GM18873 (cell line): ENCODE measurements around the gene AP5Z1.
"Not testable (repeated sequence)": the region's sequence is repeated elsewhere in the genome, so short reads cannot be mapped to it uniquely, and the experiment has no call there.

ENCODE experiments used
- ATAC-seq: cut with Tn5 transposase; IDR thresholded peaks from one replicate; pipeline ENCODE4 v1.9.1; 2021; ENCODE audit warnings: mild to moderate bottlenecking, moderate library complexity, moderate number of reproducible peaks; ENCODE audit not compliant: unreplicated experiment, low FRiP score

AP5Z1 gene

DNA sequence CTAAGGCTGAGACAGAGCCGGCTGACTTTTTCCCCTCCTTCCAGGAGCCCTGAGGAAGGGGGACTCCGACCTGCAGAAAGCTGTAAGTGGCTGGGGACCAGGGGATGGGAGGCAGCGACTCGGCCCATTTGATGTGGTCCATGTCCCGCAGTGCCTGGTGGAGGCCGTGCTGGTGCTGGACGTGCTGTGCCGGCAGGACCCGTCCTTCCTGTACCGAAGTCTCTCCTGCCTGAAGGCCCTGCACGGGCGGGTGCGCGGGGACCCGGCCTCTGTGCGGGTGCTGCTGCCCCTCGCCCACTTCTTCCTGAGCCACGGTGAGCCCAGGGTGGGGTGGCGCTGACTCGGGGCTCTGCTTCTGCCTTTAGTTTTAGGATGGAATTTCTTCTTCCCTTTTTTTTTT, 9.9 kb downstream of the AP5Z1 start:
- ATAC-seq, result no peak

- ATAC-seq, result no peak
These were observed 10.6 kb downstream of the AP5Z1 start for GRCh38 chr7:4786015-4786414.

DNA sequence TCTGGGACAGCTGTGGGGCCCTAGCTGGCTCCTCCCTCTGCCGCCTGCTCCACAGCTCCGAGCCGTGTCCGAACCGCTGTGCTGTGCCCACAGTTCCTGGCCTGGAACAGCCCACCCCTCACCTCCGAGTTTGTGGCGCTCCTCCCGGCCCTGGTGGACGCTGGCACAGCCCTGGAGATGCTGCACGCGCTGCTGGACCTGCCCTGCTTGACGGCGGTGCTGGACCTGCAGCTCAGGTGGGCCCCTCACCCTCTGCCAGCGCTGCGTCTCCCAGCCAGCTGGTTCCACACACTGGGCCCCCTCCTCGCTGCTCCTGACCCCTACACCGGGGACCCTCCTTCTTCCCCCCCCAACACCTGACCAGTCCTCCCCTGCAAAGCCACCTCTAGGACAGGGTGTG, 12.1 kb downstream of the AP5Z1 start:
- ATAC-seq, result no peak

DNA sequence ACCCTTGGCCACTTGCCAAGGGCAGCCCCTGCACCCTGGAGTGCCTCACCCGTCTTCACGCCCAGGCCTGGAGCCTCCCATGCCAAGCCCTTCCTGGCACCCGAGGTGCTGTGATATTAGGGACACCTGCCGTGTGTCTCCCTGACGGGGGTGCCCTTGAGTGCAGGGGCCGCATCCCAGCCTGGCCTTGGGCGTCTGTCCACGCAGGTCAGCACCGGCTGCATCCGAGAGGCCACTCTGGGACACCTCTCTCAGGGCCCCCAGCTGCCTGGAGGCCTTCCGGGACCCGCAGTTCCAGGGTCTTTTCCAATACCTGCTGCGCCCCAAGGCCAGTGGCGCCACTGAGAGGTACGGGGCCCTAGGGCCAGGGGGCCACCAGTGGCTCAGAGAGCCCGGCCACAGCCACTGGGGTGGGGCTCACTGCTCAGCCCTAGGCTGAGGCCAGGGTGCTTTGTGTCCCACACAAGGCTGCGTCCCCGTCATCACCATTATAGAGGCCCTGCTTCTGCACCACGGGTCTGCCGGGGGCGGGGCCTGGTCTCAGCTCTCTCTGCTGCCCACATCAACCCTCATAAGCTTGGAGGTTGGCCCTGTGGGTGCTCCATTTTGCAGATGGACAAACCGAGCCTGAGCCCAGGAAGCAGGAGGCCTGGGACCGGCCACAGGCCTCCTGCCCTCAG, 12.7 kb downstream of the AP5Z1 start:
- ATAC-seq, result no peak

GRCh38 chr7:4788627-4789189, 13.3 kb downstream of the AP5Z1 start:
- ATAC-seq, result no peak

- no peak for ATAC-seq
These were observed 14.0 kb downstream of the AP5Z1 start for GRCh38 chr7:4789194-4790077.

DNA sequence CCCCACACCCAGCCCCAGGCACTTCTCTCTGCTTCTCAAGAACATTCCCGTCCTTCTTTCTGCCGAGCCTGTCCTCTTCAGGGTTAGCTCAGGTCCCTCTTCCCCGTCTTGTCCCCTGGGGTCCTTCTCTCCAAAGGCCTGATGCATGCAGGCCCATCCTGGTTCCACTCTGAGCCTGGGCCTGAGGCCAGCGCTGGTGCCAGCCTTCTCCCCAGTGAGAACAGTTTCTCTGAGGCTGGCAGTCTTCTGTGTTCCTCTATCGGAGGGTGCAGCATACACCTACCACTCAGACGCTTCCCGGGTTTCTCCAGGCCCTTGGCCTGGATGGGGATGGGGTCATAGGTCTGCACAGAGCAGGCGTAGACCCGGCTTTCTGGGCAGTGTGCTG, 14.6 kb downstream of the AP5Z1 start:
- ATAC-seq, result no peak

GRCh38 chr7:4790516-4790991, 15.1 kb downstream of the AP5Z1 start:
- ATAC-seq, result no peak

DNA sequence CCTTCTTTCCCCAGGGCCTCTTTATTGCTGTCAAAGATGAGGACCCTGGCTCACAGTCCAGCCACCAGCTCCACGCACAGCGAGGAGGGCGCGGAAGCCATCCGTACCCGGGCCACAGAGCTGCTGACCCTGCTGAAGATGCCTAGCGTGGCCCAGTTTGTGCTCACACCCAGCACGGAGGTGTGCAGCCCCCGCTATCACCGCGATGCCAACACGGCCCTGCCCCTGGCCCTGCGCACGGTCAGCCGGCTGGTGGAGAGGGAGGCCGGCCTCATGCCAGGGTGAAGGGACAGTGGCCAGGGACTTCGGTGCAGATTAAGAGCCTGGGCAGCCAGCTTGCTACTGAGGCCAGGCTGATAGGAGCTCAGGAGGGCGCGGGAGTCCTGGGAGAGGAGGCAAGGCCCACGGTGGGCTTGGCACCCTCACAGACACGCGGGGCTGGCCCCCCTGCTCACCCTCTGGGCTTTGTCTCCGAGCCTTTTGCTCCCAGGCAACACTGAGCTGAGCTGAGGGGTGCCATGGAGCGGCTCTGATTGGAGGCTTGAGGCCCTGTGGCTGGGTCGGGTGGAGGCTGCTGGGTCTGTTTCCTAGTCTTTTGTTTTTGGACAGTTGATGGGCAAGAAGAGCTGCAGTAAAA, 15.8 kb downstream of the AP5Z1 start:
- no peak for ATAC-seq

GRCh38 chr7:4791738-4792536, 16.5 kb downstream of the AP5Z1 start:
- ATAC-seq, result no peak

- ATAC-seq, result no peak
These were observed 17.2 kb downstream of the AP5Z1 start for GRCh38 chr7:4792537-4793126.

DNA sequence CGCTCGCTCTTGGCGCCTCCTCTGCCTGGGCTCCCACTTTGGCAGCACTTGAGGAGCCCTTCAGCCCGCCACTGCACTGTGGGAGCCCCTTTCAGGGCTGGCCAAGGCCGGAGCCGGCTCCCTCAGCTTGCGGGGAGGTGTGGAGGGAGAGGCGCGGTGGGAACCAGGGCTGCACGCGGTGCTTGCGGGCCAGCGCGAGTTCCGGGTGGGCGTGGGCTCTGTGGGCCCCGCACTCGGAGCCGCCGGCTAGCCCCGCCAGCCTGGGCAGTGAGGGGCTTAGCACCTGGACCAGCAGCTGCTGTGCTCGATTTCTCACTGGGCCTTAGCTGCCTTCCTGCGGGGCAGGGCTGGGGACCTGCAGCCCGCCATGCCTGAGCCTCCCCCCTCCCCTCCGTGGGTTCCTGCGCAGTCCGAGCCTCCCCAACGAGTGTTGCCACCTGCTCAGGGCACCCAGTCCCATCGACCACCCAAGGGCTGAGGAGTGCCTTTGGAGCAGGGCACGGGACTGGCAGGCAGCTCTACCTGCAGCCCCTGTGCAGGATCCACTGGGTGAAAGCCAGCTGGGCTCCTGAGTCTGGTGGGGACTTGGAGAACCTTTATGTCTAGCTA, 18.1 kb downstream of the AP5Z1 start:
- not testable (repeated sequence) for ATAC-seq

GRCh38 chr7:4794171-4794570, 18.7 kb downstream of the AP5Z1 start:
- not testable (repeated sequence) for ATAC-seq

DNA sequence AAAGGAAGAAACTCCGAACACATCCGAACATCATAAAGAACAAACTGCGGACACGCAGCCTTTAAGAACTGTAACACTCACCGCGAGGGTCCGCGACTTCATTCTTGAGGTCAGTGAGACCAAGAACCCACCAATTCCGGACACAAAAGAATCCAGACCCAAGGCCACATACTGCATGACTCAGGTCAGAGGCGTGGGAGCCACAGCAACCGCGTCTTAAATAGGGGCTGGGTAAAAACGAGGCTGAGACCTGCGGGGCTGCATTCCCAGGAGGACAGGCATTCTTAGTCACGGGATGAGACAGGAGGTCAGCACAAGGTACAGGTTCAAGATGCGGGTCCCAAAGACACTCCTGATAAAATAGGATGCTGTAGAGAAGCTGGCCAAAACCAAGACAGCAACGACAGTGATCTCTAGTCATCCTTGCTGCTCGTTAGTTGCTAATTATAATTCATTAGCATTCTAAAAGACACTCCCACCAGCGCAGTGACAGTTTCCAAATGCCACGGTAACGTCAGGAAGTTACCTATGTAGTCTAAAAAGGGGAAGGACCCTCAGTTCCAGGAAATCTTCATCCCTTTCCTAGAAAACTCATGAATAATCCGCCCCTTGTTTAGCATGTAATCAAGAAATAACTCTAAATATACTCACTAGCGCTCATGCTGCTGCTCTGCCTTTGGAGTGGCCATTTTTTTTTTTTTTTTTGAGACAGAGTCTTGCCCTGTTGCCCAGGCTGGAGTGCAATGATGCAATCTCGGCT, 19.3 kb downstream of the AP5Z1 start:
- no peak for ATAC-seq

DNA sequence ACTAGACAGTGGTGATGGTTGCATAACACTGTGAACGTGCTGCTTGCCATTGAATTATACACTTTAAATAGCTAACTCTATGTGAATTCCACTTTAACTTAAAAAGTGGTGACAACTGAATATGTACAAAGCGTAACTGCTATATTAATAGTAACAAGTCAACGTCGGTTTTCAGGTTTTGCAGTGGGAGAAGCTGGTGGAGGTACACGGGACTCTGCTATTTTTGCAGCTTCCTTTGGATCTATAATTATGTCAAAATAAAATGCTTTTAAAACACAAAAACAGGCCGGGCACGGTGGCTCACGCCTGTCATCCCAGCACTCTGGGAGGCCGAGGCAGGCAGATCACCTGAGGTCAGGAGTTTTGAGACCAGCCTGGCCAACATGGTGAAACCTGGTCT, 21.0 kb downstream of the AP5Z1 start:
- ATAC-seq, result no peak

DNA sequence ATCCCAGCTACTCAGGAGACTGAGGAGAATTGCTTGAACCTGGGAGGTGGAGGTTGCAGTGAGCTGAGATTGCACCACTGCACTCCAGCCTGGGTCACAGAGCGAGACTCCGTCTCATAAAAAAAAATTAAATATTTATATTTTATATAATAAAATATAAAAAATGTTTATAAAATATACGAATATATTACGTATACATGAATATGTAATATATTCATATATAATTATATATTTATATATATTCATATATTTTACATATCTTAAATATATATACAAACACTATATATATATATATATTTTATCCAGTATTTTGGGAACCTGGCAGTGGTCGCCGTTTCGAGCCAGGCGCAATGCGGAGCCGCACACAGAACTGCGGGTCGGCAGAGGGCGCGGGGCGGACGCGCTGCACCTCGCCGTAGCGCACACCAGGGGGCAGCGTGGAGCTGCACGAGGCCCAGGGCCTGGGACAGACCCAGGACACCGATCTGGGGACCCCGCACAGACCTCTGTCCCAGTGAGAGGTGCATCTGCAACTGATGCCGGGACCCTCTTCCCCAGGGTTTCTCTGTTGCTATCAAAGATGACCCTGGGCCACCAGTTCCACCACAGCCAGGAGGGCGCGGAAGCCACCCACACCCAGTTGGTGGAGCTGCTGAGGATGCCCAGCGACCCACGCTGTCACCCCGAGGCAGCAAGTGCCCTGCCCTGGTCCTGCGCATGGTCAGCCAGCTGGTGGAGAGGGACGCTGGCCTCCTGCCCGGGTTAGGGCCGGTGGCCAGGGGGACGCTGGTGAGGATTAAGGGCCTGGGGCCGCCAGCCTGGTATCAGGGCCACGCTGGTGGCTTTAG, 22.7 kb downstream of the AP5Z1 start:
- no peak for ATAC-seq

GRCh38 chr7:4798706-4799235, 23.3 kb downstream of the AP5Z1 start:
- no peak for ATAC-seq
